MM.1S (cell line): Measurements from ENCODE around the gene CACNA2D1.

Experiments
- DNase-seq: peaks from one replicate; pipeline ENCODE4 v3.0.0-alpha.2; 2015
- H2AFZ ChIP-seq: fragments of 300-600 bp; sonication (generic); 2 replicates; pipeline ENCODE4 v1.6.0; 2016; ENCODE audit warnings: antibody characterized with exemption, low read length
- H3F3A ChIP-seq: fragments of 300-600 bp; sonication (generic); 2 replicates; pipeline ENCODE4 v1.6.1; 2016; ENCODE audit warnings: mild to moderate bottlenecking, antibody characterized with exemption, low read length, moderate library complexity, mixed read lengths; ENCODE audit not compliant: insufficient read depth
- H3K27ac ChIP-seq: fragments of 300-600 bp; sonication (generic); 2 replicates; pipeline ENCODE4 v1.5.1; 2016; ENCODE audit warnings: mild to moderate bottlenecking, low read length
- H3K27me3 ChIP-seq: fragments of 300-600 bp; sonication (generic); replicated peaks from 2 replicates; pipeline ENCODE4 v1.6.0; 2016; ENCODE audit warnings: low read length; ENCODE audit not compliant: insufficient read depth
- H3K36me3 ChIP-seq: fragments of 300-600 bp; sonication (generic); replicated peaks from 2 replicates; pipeline ENCODE4 v1.6.1; 2016; ENCODE audit warnings: mild to moderate bottlenecking, low read length, mixed read lengths; ENCODE audit not compliant: insufficient read depth
- H3K4me1 ChIP-seq: fragments of 300-600 bp; sonication (generic); 2 replicates; pipeline ENCODE4 v1.6.1; 2016; ENCODE audit warnings: low read length, mixed read lengths
- H3K4me2 ChIP-seq: fragments of 300-600 bp; sonication (generic); 2 replicates; pipeline ENCODE4 v1.6.0; 2016; ENCODE audit warnings: low read depth, low read length
- H3K4me3 ChIP-seq: fragments of 300-600 bp; sonication (generic); 2 replicates; pipeline ENCODE4 v1.5.1; 2016; ENCODE audit warnings: low read length, mixed read lengths
- H3K79me2 ChIP-seq: fragments of 300-600 bp; sonication (generic); 2 replicates; pipeline ENCODE4 v1.6.1; 2016; ENCODE audit warnings: mixed run types, low read length, mixed read lengths
- H3K9ac ChIP-seq: fragments of 300-600 bp; sonication (generic); 2 replicates; pipeline ENCODE4 v1.6.1; 2016; ENCODE audit warnings: low read length, mixed read lengths
- H3K9me2 ChIP-seq: fragments of 300-600 bp; sonication (generic); replicated peaks from 2 replicates; pipeline ENCODE4 v1.6.1; 2016; ENCODE audit warnings: mild to moderate bottlenecking, low read length, mixed read lengths; ENCODE audit not compliant: insufficient read depth
- H3K9me3 ChIP-seq: fragments of 300-600 bp; sonication (generic); replicated peaks from 2 replicates; pipeline ENCODE4 v1.6.1; 2016; ENCODE audit warnings: mild to moderate bottlenecking, low read length, mixed read lengths; ENCODE audit not compliant: insufficient read depth
- H4K20me1 ChIP-seq: fragments of 300-600 bp; sonication (generic); 2 replicates; pipeline ENCODE4 v1.6.1; 2016; ENCODE audit warnings: mild to moderate bottlenecking, low read length, moderate library complexity, mixed read lengths; ENCODE audit not compliant: insufficient read depth
- EZH2 ChIP-seq: fragments of 300-600 bp; sonication (generic); optimal IDR thresholded peaks from 2 replicates; pipeline ENCODE3; 2017; ENCODE audit warnings: low read depth, mild to moderate bottlenecking, antibody characterized with exemption, low read length, mixed read lengths
- EZH2phosphoT487 ChIP-seq: fragments of 300-600 bp; sonication (generic); IDR thresholded peaks from 2 replicates; pipeline ENCODE4 v1.6.1; 2018; ENCODE audit warnings: antibody characterized with exemption, low read length
- TF ChIP-seq, protein P1 (sequence below): fragments of 300-600 bp; sonication (generic); IDR thresholded peaks from 2 replicates; pipeline ENCODE4 v1.5.1; 2016; ENCODE audit warnings: antibody characterized with exemption, low read length, mixed read lengths

The CACNA2D1 gene

DNA sequence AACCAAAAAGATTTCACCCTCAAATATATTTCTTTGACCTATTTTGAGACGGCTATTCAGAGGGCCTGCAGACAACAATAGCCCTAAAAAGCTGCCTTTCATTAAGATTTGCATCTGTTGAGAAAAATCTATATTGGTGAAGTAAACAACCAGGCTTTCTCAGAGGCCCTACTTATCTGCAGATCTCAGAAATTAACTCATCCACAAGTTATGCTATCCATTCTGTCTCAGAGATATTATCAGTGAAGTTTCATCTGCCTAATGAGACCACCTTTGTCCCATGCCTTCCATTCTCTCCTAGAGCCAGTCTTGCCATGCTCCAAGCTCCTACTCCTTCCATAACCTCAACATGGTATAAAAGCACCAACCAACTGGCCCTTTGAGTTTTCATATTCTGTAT, 130.3 kb downstream of the CACNA2D1 start:
- Histone ChIP-seq H4K20me1 (no peaks in the 10 kb centered on the region), H3K36me3 (no peaks in the 10 kb centered on the region), H3K4me3 (no peak overlapping the region), H3F3A (no peaks in the 10 kb centered on the region; the same call in 1 of the 2 replicates), H3K9me2 (no peaks in the 10 kb centered on the region), H3K9ac (no peak overlapping the region), H3K27ac (no peak overlapping the region), H2AFZ (no peak overlapping the region), H3K4me2 (no peak overlapping the region), H3K9me3 (no peaks in the 10 kb centered on the region), H3K27me3 (no peaks in the 10 kb centered on the region), H3K4me1 (no peaks in the 10 kb centered on the region), H3K79me2 (no peaks in the 10 kb centered on the region)
- no peak for TF ChIP-seq EZH2phosphoT487
- no peak for TF ChIP-seq EZH2
- TF ChIP-seq, protein P1, sequence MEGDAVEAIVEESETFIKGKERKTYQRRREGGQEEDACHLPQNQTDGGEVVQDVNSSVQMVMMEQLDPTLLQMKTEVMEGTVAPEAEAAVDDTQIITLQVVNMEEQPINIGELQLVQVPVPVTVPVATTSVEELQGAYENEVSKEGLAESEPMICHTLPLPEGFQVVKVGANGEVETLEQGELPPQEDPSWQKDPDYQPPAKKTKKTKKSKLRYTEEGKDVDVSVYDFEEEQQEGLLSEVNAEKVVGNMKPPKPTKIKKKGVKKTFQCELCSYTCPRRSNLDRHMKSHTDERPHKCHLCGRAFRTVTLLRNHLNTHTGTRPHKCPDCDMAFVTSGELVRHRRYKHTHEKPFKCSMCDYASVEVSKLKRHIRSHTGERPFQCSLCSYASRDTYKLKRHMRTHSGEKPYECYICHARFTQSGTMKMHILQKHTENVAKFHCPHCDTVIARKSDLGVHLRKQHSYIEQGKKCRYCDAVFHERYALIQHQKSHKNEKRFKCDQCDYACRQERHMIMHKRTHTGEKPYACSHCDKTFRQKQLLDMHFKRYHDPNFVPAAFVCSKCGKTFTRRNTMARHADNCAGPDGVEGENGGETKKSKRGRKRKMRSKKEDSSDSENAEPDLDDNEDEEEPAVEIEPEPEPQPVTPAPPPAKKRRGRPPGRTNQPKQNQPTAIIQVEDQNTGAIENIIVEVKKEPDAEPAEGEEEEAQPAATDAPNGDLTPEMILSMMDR: no peak
- DNase-seq: no peak

DNA sequence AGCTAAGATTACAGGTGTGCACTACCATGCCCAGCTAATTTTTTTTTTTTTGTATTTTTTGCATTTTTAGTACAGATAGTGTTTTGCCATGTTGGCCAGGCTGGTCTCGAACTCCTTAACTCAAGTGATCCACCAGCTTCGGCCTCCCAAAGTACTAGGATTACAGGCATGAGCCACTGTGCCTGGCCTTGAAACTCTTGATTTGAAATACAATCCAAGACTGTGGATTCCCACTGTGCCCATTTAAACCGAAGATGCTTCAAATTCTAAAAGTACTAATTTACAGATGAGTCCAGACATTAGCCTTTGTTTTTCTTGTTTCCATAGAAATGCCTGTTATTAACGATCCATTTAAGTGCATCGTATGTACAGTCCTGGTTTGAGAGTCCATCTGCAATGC, 130.9 kb downstream of the CACNA2D1 start:
- Histone ChIP-seq H3K79me2 (no peaks in the 10 kb centered on the region), H2AFZ (no peak overlapping the region), H3K9me2 (no peaks in the 10 kb centered on the region), H3K4me2 (no peak overlapping the region), H3K27ac (no peak overlapping the region), H3K4me1 (no peaks in the 10 kb centered on the region), H3K9me3 (no peaks in the 10 kb centered on the region), H3K9ac (no peak overlapping the region), H3K36me3 (no peaks in the 10 kb centered on the region), H3K4me3 (no peak overlapping the region), H3F3A (no peaks in the 10 kb centered on the region; the same call in 1 of the 2 replicates), H3K27me3 (no peaks in the 10 kb centered on the region), H4K20me1 (no peaks in the 10 kb centered on the region)
- no peak for DNase-seq
- TF ChIP-seq EZH2: no peak
- TF ChIP-seq EZH2phosphoT487: no peak
- TF ChIP-seq, protein P1: no peak

DNA sequence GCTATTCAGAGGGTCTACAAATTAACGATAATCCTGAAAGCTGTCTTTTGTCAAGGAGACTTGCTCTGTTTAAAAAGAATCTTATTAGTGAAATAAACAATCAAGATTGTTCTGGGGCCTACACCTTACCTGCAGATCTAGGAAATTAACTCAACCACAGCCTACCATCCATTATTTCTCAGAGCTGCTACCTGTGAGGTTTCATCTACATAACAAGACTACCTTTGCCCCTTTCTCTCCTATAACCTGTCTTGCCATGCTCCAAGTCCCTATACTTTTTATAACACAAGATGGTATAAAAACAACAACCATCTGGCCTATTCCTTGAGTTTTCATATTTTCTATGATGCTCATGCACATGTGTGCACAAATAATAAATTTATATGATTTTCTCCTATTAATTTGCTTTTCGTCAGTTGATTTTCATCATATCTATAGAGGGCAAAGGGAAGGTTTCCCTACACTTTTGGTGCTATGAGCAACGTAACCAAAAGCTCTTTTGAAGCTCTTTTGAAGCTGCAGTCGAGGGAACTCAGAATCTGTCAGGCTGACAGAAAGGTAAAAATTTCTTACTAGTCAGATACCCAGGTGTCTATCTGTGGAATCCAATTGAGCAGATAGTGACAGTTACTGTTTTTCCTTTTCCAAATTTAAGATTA, 138.1 kb downstream of the CACNA2D1 start:
- Histone ChIP-seq H4K20me1 (no peaks in the 10 kb centered on the region), H3K27me3 (no peaks in the 10 kb centered on the region), H3K9ac (no peak overlapping the region), H3K9me3 (no peaks in the 10 kb centered on the region), H3F3A (no peaks in the 10 kb centered on the region), H3K4me3 (no peak overlapping the region), H3K9me2 (no peaks in the 10 kb centered on the region), H3K36me3 (no peaks in the 10 kb centered on the region), H3K79me2 (no peaks in the 10 kb centered on the region), H3K4me2 (no peak overlapping the region), H3K4me1 (no peaks in the 10 kb centered on the region), H3K27ac (no peak overlapping the region), H2AFZ (no peak overlapping the region)
- TF ChIP-seq, protein P1: no peak
- no peak for TF ChIP-seq EZH2phosphoT487
- no peak for TF ChIP-seq EZH2
- no peak for DNase-seq
